ENCODE results near the gene TKTL2. TPM values are rescaled to one million over a fixed set of nuclear protein-coding genes. Genes with fewer than 3 reads are reported as not detected.

Gene TKTL2
- total RNA-seq, 1 experiment from 2014 or later = not detected

DNA sequence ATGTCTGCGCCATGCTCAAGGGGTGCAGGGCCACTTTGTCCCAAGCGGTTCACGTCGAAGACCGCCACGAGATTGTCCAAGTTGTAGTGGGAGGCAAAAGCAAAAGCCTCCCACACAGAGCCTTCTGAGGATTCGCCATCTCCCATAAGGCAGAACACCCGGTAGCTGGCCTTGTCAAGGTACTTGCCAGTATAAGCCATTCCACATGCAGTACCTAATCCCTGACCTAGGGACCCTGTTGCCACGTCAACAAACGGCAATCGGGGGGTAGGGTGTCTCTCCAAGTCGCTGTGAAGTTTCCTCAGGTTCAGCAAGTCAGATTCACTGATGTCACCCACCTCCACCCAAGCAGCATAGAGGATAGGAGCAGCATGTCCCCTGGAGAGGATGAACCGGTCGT is 424 bp downstream of the TKTL2 start (continued):
- TF ChIP-seq, protein P1, sequence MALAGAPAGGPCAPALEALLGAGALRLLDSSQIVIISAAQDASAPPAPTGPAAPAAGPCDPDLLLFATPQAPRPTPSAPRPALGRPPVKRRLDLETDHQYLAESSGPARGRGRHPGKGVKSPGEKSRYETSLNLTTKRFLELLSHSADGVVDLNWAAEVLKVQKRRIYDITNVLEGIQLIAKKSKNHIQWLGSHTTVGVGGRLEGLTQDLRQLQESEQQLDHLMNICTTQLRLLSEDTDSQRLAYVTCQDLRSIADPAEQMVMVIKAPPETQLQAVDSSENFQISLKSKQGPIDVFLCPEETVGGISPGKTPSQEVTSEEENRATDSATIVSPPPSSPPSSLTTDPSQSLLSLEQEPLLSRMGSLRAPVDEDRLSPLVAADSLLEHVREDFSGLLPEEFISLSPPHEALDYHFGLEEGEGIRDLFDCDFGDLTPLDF (CRISPR knock-in tag; IDR thresholded peaks at IDR 0.05) = no peak
- TF ChIP-seq ATF1 (CRISPR knock-in tag; IDR thresholded peaks at IDR 0.05) = no peak
- no peak for TF ChIP-seq GRHL2 (CRISPR knock-in tag; IDR thresholded peaks at IDR 0.05; ENCODE audit: insufficient replicate concordance, severe bottlenecking)
- no peak for TF ChIP-seq TEAD4 (CRISPR knock-in tag; IDR thresholded peaks at IDR 0.05)
- no peak for TF ChIP-seq TCF7 (CRISPR knock-in tag; IDR thresholded peaks at IDR 0.05; ENCODE audit: low read depth)
- no peak for TF ChIP-seq PRRX2 (CRISPR knock-in tag; IDR thresholded peaks at IDR 0.05)
- TF ChIP-seq ZNF671 (CRISPR knock-in tag; IDR thresholded peaks at IDR 0.05) = no peak
- TF ChIP-seq, protein P2, sequence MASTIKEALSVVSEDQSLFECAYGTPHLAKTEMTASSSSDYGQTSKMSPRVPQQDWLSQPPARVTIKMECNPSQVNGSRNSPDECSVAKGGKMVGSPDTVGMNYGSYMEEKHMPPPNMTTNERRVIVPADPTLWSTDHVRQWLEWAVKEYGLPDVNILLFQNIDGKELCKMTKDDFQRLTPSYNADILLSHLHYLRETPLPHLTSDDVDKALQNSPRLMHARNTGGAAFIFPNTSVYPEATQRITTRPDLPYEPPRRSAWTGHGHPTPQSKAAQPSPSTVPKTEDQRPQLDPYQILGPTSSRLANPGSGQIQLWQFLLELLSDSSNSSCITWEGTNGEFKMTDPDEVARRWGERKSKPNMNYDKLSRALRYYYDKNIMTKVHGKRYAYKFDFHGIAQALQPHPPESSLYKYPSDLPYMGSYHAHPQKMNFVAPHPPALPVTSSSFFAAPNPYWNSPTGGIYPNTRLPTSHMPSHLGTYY (CRISPR knock-in tag; IDR thresholded peaks at IDR 0.05) = no peak
- no peak for TF ChIP-seq SMAD3 (CRISPR knock-in tag; IDR thresholded peaks at IDR 0.05; ENCODE audit: borderline replicate concordance)
- no peak for TF ChIP-seq GTF2I (CRISPR knock-in tag; conservative IDR thresholded peaks at IDR 0.05)
- TF ChIP-seq, protein P3, sequence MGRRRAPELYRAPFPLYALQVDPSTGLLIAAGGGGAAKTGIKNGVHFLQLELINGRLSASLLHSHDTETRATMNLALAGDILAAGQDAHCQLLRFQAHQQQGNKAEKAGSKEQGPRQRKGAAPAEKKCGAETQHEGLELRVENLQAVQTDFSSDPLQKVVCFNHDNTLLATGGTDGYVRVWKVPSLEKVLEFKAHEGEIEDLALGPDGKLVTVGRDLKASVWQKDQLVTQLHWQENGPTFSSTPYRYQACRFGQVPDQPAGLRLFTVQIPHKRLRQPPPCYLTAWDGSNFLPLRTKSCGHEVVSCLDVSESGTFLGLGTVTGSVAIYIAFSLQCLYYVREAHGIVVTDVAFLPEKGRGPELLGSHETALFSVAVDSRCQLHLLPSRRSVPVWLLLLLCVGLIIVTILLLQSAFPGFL (CRISPR knock-in tag; IDR thresholded peaks at IDR 0.05; ENCODE audit: borderline replicate concordance) = no peak

DNA sequence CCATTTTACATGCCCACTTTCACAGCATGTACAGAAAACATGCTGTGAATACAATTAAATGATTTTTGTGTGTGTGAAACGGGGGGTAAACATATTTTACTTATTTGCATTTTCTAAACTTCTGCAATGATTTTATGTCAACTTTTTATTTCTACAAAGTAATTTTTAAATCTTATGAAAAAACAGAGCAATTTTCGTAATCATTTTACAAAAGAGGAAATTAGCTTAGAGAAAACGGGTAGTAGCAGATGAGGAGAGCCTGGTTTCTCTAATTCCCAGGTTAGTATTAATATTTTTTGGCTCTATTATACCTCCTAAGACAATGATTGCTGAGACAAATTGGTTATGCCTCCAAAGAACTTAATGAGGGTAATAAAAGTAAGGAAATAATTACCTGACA is 3.2 kb downstream of the TKTL2 start:
- ChIA-PET POLR2A (no interaction called here), CTCF (interaction anchor here (0.5 to 0.8 kb wide), 2 partner anchors 78 to 206 kb away, joined by 3 read pairs; no protein-coding TSS in a partner anchor)
- H3K27ac Mint-ChIP-seq = no peak overlapping the region
- no peak for DNase-seq (ENCODE audit: low spot score)
- no peak overlapping the region for H3K4me3 Mint-ChIP-seq
- ATAC-seq = no peak
- no peaks in the 10 kb centered on the region for H3K9me3 Mint-ChIP-seq
- H3K27me3 Mint-ChIP-seq (ENCODE audit: low read depth) = no peaks in the 10 kb centered on the region
- TF ChIP-seq NFYB (CRISPR knock-in tag; conservative IDR thresholded peaks at IDR 0.05; ENCODE audit: low read depth) = no peak
- no peak for TF ChIP-seq ZNF219 (CRISPR knock-in tag; IDR thresholded peaks at IDR 0.05; ENCODE audit: borderline replicate concordance)
- TF ChIP-seq, protein P4, sequence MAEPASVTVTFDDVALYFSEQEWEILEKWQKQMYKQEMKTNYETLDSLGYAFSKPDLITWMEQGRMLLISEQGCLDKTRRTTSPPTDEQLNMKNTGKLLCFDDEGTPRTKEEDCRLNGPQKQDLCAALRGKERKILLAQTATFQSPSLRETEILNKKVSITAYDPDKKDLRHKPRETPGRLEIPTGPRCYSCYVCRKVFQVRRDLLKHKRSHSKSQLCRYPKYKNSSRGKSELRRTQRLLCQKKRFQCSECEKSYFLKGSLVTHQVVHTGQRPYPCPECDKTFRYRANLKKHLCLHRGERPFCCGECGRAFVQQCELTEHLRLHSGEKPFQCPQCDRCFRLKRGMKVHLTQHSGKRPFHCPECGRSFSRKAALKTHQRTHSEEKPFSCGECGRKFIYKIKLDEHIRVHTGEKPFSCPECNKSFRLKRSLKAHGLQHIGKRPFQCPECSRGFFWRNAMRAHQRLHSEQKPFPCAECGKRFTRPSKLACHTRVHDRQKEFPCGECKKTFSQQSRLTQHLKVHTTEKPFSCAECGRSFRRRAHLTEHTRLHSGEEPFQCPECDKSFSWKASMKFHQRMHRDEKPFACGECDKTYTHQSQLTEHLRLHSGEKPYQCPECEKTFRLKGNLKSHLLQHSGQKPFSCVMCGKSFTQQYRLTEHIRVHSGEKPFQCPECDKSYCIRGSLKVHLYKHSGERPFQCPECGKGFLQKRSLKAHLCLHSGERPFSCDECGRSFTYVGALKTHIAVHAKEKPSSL (CRISPR knock-in tag; conservative IDR thresholded peaks at IDR 0.05) = no peak
- no peak for TF ChIP-seq ZNF396 (CRISPR knock-in tag; IDR thresholded peaks at IDR 0.05; ENCODE audit: borderline replicate concordance)
- TF ChIP-seq, protein P5, sequence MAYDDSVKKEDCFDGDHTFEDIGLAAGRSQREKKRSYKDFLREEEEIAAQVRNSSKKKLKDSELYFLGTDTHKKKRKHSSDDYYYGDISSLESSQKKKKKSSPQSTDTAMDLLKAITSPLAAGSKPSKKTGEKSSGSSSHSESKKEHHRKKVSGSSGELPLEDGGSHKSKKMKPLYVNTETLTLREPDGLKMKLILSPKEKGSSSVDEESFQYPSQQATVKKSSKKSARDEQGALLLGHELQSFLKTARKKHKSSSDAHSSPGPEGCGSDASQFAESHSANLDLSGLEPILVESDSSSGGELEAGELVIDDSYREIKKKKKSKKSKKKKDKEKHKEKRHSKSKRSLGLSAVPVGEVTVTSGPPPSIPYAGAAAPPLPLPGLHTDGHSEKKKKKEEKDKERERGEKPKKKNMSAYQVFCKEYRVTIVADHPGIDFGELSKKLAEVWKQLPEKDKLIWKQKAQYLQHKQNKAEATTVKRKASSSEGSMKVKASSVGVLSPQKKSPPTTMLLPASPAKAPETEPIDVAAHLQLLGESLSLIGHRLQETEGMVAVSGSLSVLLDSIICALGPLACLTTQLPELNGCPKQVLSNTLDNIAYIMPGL (CRISPR knock-in tag; IDR thresholded peaks at IDR 0.05) = no peak
- TF ChIP-seq ZNF138 (CRISPR knock-in tag; conservative IDR thresholded peaks at IDR 0.05) = no peak
- no peak for TF ChIP-seq GRHL2 (CRISPR knock-in tag; IDR thresholded peaks at IDR 0.05; ENCODE audit: insufficient replicate concordance, severe bottlenecking)
- H3K36me3 Mint-ChIP-seq = no peaks in the 10 kb centered on the region
- no peaks in the 10 kb centered on the region for H3K4me1 Mint-ChIP-seq
